Measurements from ENCODE around the gene EFL1. TPM values are rescaled to one million over a fixed set of nuclear protein-coding genes. Genes with fewer than 3 reads are reported as not detected.

The EFL1 gene
- total RNA-seq, 4 donors from 2014 or later = 5.3 to 18.1 (median 12.5) TPM

GRCh38 chr15:82106679-82107078 is 155.9 kb downstream of the EFL1 start:
- no peak for TF ChIP-seq CTCF (IDR thresholded peaks at IDR 0.05)
- TF ChIP-seq POLR2A (IDR thresholded peaks at IDR 0.05) = no peak
- no peak for TF ChIP-seq EP300 (IDR thresholded peaks at IDR 0.05)
- no peaks in the 10 kb centered on the region for H3K4me1 ChIP-seq
- no peak for DNase-seq (ENCODE audit: low spot score in 2 of 2)
- 81 to 83% methylated on average over 5 of the region's 5 CpGs for WGBS, 2 donors
- H3K36me3 ChIP-seq = no peaks in the 10 kb centered on the region
- no peak overlapping the region for H3K27ac ChIP-seq
- no peaks in the 10 kb centered on the region for H3K27me3 ChIP-seq
- no peak overlapping the region for H3K4me3 ChIP-seq
- no peaks in the 10 kb centered on the region for H3K9me3 ChIP-seq

GRCh38 chr15:82105451-82106215 is 156.9 kb downstream of the EFL1 start:
- TF ChIP-seq POLR2A (IDR thresholded peaks at IDR 0.05) = no peak
- no peak for TF ChIP-seq CTCF (IDR thresholded peaks at IDR 0.05)
- no peak for TF ChIP-seq EP300 (IDR thresholded peaks at IDR 0.05)
- no peaks in the 10 kb centered on the region for H3K4me1 ChIP-seq

GRCh38 chr15:82103468-82103867 is 159.1 kb downstream of the EFL1 start:
- TF ChIP-seq EP300 (IDR thresholded peaks at IDR 0.05) = no peak
- no peak for TF ChIP-seq CTCF (IDR thresholded peaks at IDR 0.05)
- TF ChIP-seq POLR2A (IDR thresholded peaks at IDR 0.05) = no peak
- WGBS, 2 donors = 78 to 80% methylated on average over 6 of the region's 6 CpGs
- Histone ChIP-seq H3K4me3 (no peak overlapping the region), H3K9me3 (no peaks in the 10 kb centered on the region), H3K36me3 (no peaks in the 10 kb centered on the region), H3K27ac (no peak overlapping the region), H3K4me1 (no peaks in the 10 kb centered on the region), H3K27me3 (no peaks in the 10 kb centered on the region)
- DNase-seq (ENCODE audit: low spot score in 2 of 2) = no peak

More at GRCh38 chr15:82105451-82106215, 156.9 kb downstream of the EFL1 start:
- H3K27me3 ChIP-seq = no peaks in the 10 kb centered on the region
- no peak overlapping the region for H3K27ac ChIP-seq
- H3K9me3 ChIP-seq = no peaks in the 10 kb centered on the region
- no peaks in the 10 kb centered on the region for H3K36me3 ChIP-seq
- no peak overlapping the region for H3K4me3 ChIP-seq
- no peak for DNase-seq (ENCODE audit: low spot score in 2 of 2)
- 67 to 69% methylated on average over 7 of the region's 7 CpGs for WGBS, 2 donors

GRCh38 chr15:82100111-82100929 is 162.2 kb downstream of the EFL1 start:
- H3K27me3 ChIP-seq = no peaks in the 10 kb centered on the region
- no peak overlapping the region for H3K27ac ChIP-seq
- H3K4me1 ChIP-seq = no peaks in the 10 kb centered on the region
- DNase-seq (ENCODE audit: low spot score in 2 of 2) = no peak
- no peaks in the 10 kb centered on the region for H3K36me3 ChIP-seq
- no peaks in the 10 kb centered on the region for H3K9me3 ChIP-seq
- H3K4me3 ChIP-seq = no peak overlapping the region
- TF ChIP-seq EP300 (IDR thresholded peaks at IDR 0.05) = no peak
- TF ChIP-seq POLR2A (IDR thresholded peaks at IDR 0.05) = no peak
- no peak for TF ChIP-seq CTCF (IDR thresholded peaks at IDR 0.05)
- WGBS, 2 donors = 60 to 61% methylated on average over 12 of the region's 12 CpGs

- H3K27me3 ChIP-seq = no peaks in the 10 kb centered on the region
- TF ChIP-seq EP300 (IDR thresholded peaks at IDR 0.05) = no peak
- no peak for TF ChIP-seq POLR2A (IDR thresholded peaks at IDR 0.05)
- no peak for TF ChIP-seq CTCF (IDR thresholded peaks at IDR 0.05)
- H3K36me3 ChIP-seq = no peaks in the 10 kb centered on the region
- peaks cover 0 to under 1% (median 0%) of the 10 kb centered on the region in 4 donors for H3K9me3 ChIP-seq
- no peak overlapping the region for H3K27ac ChIP-seq
- no peak for DNase-seq (ENCODE audit: low spot score in 2 of 2)
- WGBS, 2 donors = 89 to 91% methylated on average over 15 of the region's 15 CpGs
- H3K4me3 ChIP-seq = no peak overlapping the region
- H3K4me1 ChIP-seq = no peaks in the 10 kb centered on the region
Measured at GRCh38 chr15:82098674-82099073, 163.9 kb downstream of the EFL1 start.
